ENCODE data around the gene CUEDC1.

CUEDC1 gene

GRCh38 chr17:57830880-57831279 is 124.3 kb downstream of the CUEDC1 start:
- ATAC-seq = no peak

- no peak for ATAC-seq
These were observed 131.5 kb downstream of the CUEDC1 start for GRCh38 chr17:57823469-57824401.

- ATAC-seq = no peak
These were observed 135.3 kb downstream of the CUEDC1 start for GRCh38 chr17:57819867-57820266.

- no peak for ATAC-seq
These were observed 135.9 kb downstream of the CUEDC1 start for GRCh38 chr17:57819285-57819684.

- no peak for ATAC-seq
These were observed 137.1 kb downstream of the CUEDC1 start for GRCh38 chr17:57818066-57818465.

- ATAC-seq = no peak
These were observed 137.9 kb downstream of the CUEDC1 start for GRCh38 chr17:57817299-57817698.

- ATAC-seq = no peak
These were observed 140.8 kb downstream of the CUEDC1 start for GRCh38 chr17:57814421-57814820.

- no peak for ATAC-seq
These were observed 143.5 kb downstream of the CUEDC1 start for GRCh38 chr17:57811638-57812280.
